Activated T-cell treated with anti-CD3 and anti-CD28 coated beads, Interleukin-2, amount 50 U/mL, for 72 hours (primary cell): ENCODE data around the gene DTD2. TPM values are rescaled to one million over a fixed set of nuclear protein-coding genes. Genes with fewer than 3 reads are reported as not detected.
A peak's percentile ranks its signal among the peaks of the same experiment; 100 is the strongest.
"Not testable (repeated sequence)": the region's sequence is repeated elsewhere in the genome, so short reads cannot be mapped to it uniquely, and the experiment has no call there.

Experiments
- ATAC-seq, 2 donors: fragments of 150-1000 bp; cut with Tn5 transposase; replicated peaks in 1 of 2; 2 replicates each; pipeline ENCODE4 v1.10.0; 2021; ENCODE audit warnings: moderate library complexity in 2 of 2, mild to moderate bottlenecking in 1 of 2
- DNase-seq, 2 donors: peaks; one replicate each; pipeline ENCODE4 v3.0.0; 2021 to 2022; ENCODE audit warnings: mixed read lengths in 1 of 2
- H3K27ac Mint-ChIP-seq: one replicate; pipeline ENCODE4 v1.8.0; 2022; ENCODE audit warnings: mild to moderate bottlenecking, moderate library complexity, mixed read lengths
- H3K27me3 Mint-ChIP-seq: one replicate; pipeline ENCODE4 v1.8.0; 2022; ENCODE audit warnings: low read depth, mixed read lengths
- H3K36me3 Mint-ChIP-seq, 2 donors: one replicate each; pipeline ENCODE4 v1.8.0; 2022; ENCODE audit warnings: mixed read lengths in 2 of 2, mild to moderate bottlenecking in 1 of 2; ENCODE audit not compliant: insufficient read depth in 2 of 2
- H3K4me1 Mint-ChIP-seq: one replicate; pipeline ENCODE4 v1.8.0; 2022; ENCODE audit warnings: low read depth, mixed read lengths
- H3K4me3 Mint-ChIP-seq, 2 donors: one replicate each; pipeline ENCODE4 v1.8.0; 2022; ENCODE audit warnings: mild to moderate bottlenecking in 2 of 2, mixed read lengths in 2 of 2, moderate library complexity in 2 of 2
- H3K9me3 Mint-ChIP-seq, 2 donors: one replicate each; pipeline ENCODE4 v1.8.0; 2022; ENCODE audit warnings: mixed read lengths in 2 of 2
- total RNA-seq, 2 donors: library from RNA; stranded (reverse); gene quantifications; one replicate each; pipeline ENCODE4 v1.2.3, GENCODE V29; 2022

Gene DTD2
- total RNA-seq, 2 donors from 2014 or later = 13.5 to 20.7 TPM

- Mint-ChIP-seq H3K36me3 (no peaks in the 10 kb centered on the region), H3K4me1 (no peaks in the 10 kb centered on the region), H3K27me3 (no peaks in the 10 kb centered on the region), H3K27ac (no peak overlapping the region), H3K9me3 (no peaks in the 10 kb centered on the region), H3K4me3 (no peak overlapping the region)
- ATAC-seq (no peak), DNase-seq (no peak)
These were observed 7.8 kb upstream of the DTD2 start for GRCh38 chr14:31465111-31465510.

GRCh38 chr14:31462450-31462849 lies 5.1 kb upstream of the DTD2 start:
- not testable (repeated sequence) for ATAC-seq, H3K36me3 Mint-ChIP-seq, DNase-seq, H3K9me3 Mint-ChIP-seq, H3K27ac Mint-ChIP-seq, H3K4me3 Mint-ChIP-seq, H3K27me3 Mint-ChIP-seq
- peaks cover 12% of the 10 kb centered on the region for H3K4me1 Mint-ChIP-seq

GRCh38 chr14:31461545-31461944 lies 4.2 kb upstream of the DTD2 start:
- H3K9me3 Mint-ChIP-seq = no peaks in the 10 kb centered on the region
- DNase-seq (no peak), ATAC-seq (no peak)
- H3K27me3 Mint-ChIP-seq = no peaks in the 10 kb centered on the region
- H3K36me3 Mint-ChIP-seq = no peaks in the 10 kb centered on the region
- H3K4me3 Mint-ChIP-seq = no peak overlapping the region
- peaks cover 13% of the 10 kb centered on the region for H3K4me1 Mint-ChIP-seq
- no peak overlapping the region for H3K27ac Mint-ChIP-seq

DNA sequence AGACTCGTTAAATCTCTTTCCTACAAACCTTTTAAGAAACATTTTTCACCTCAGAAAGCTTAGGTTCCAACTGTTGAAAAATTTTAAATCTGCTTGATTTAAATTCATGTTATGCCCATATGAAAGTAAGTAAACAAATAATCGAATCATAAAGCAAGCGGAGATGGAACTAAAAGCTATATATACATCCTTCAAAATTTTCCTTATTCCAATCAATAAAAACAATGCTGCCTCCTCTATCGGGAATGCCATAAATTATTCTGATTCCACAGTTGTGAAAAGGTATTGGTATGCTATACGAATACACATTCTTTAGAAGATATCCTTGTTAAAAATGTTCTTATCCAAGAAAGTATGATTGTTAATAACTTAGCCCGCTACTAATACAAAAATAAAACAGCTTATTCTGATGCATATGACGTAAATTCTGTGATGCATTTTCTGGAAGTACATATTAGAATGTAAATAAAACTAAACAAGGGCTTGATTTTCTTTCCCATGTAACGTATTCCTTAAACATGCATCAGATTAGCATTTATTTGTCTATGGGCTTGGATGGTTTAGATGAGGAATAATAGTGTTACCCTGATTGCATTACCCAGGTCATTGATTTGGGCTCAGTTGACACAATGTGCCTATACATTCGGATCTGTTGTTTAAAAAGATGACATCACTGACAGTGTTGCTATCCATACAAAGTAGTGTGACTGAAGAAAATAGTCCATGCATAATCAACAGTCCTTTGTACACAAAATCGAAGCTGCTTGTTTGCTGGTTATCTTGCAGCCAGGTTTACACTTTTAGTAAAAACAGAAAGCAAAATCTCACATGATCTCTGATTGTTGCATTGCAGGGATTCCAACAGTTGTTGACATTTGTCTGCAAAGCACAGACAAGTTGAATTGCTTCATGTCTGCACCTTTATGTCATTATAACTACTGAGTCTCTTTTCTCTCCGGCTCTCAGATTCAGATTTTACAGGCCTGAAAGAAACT lies 656 bp upstream of the DTD2 start:
- ATAC-seq (no peak), DNase-seq (no peak)
- peaks cover 29% of the 10 kb centered on the region for H3K4me1 Mint-ChIP-seq
- H3K27me3 Mint-ChIP-seq = no peaks in the 10 kb centered on the region
- H3K4me3 Mint-ChIP-seq = peak overlapping the region; percentile 97 to 98
- H3K36me3 Mint-ChIP-seq = peaks cover 0 to 1% of the 10 kb centered on the region in 2 donors
- no peaks in the 10 kb centered on the region for H3K9me3 Mint-ChIP-seq
- H3K27ac Mint-ChIP-seq = peak overlapping the region; percentile 96

DNA sequence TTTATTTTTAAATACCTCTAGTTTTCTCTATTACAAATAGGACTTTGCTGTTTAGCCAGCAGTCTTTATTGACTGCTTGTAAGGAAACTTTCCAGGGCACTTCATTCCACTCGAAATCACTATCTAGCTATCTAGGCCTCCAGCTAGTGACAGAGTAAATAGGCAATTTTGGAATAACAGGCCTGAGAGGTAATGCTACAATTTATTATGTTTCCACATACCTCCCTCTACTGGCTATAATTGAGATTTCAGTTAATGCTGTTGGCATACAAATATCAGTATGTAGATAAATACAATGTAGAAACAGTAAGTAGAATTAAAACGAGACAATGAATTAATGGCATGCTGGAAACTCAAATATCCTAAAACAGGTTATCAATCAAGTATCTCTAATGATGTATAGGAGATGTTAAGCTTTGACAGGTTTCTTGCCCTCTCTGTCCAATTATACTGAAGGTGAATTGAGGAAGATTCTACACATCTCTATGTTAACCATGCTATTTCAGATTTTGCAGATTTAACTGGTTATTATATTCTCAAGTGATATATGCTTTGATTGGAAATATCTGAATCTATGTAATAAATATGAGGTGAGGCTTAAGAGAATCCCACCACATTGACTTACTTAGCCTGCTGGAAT lies 7.2 kb downstream of the DTD2 start:
- DNase-seq (no peak), ATAC-seq (no peak)
- H3K27ac Mint-ChIP-seq = no peak overlapping the region
- no peak overlapping the region for H3K4me3 Mint-ChIP-seq
- no peaks in the 10 kb centered on the region for H3K27me3 Mint-ChIP-seq
- peaks cover 0 to 12% of the 10 kb centered on the region in 2 donors for H3K36me3 Mint-ChIP-seq
- H3K9me3 Mint-ChIP-seq = no peaks in the 10 kb centered on the region
- peaks cover 4% of the 10 kb centered on the region for H3K4me1 Mint-ChIP-seq

DNA sequence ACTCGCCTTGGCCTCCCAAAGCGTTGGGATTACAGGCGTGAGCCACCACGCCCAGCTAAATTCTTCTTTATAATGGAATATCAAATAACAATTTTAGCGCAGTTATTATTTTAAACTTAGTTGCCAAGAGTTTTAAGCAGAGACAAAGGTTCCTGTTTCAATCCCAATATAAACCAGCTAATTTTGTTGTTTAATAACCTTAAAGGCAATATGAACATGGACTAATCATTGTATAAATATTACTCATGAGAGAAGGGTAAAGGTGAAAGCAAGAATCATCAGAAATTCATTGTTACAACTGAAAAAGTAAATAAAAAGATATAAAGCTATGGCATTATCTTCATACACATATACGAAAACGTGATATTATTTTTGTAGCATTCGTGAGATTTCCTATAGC lies 8.2 kb downstream of the DTD2 start:
- H3K4me1 Mint-ChIP-seq = no peaks in the 10 kb centered on the region
- no peak overlapping the region for H3K4me3 Mint-ChIP-seq
- H3K27ac Mint-ChIP-seq = no peak overlapping the region
- no peaks in the 10 kb centered on the region for H3K27me3 Mint-ChIP-seq
- ATAC-seq (no peak), DNase-seq (no peak)
- H3K36me3 Mint-ChIP-seq = peaks cover 0 to 13% of the 10 kb centered on the region in 2 donors
- no peaks in the 10 kb centered on the region for H3K9me3 Mint-ChIP-seq

- Mint-ChIP-seq H3K27ac (no peak overlapping the region), H3K4me3 (no peak overlapping the region), H3K4me1 (no peaks in the 10 kb centered on the region), H3K9me3 (no peaks in the 10 kb centered on the region), H3K27me3 (no peaks in the 10 kb centered on the region), H3K36me3 (peaks cover 0 to 9% of the 10 kb centered on the region in 2 donors)
- DNase-seq (no peak), ATAC-seq (no peak)
These were observed 11.6 kb downstream of the DTD2 start for GRCh38 chr14:31445703-31446102.

DNA sequence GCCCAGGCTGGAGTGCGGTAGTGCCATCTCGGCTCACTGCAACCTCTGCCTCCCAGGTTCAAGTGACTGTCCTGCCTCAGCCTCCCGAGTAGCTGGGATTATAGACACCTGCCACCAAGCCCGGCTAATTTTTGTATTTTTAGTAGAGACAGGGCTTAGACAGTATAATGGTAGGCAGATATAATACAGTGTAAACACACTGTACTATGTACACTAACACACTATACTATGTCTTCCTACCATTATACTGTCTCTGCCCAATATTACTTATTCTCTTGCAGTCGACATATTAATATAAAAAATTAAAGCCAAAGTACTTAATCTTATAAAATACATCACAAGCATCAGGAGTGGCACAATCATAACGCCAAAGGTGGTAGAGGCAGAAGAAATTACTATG lies 15.0 kb downstream of the DTD2 start:
- ATAC-seq (no peak), DNase-seq (no peak)
- Mint-ChIP-seq H3K36me3 (peaks cover 0 to 3% of the 10 kb centered on the region in 2 donors), H3K9me3 (no peaks in the 10 kb centered on the region), H3K4me1 (no peaks in the 10 kb centered on the region), H3K27me3 (no peaks in the 10 kb centered on the region), H3K4me3 (no peak overlapping the region), H3K27ac (peak overlapping the region; percentile 68)

GRCh38 chr14:31441273-31442111 lies 15.8 kb downstream of the DTD2 start:
- no peaks in the 10 kb centered on the region for H3K27me3 Mint-ChIP-seq
- no peak overlapping the region for H3K27ac Mint-ChIP-seq
- ATAC-seq = no peak

GRCh38 chr14:31440280-31440679 lies 17.0 kb downstream of the DTD2 start:
- Mint-ChIP-seq H3K27ac (no peak overlapping the region), H3K4me3 (no peak overlapping the region), H3K27me3 (no peaks in the 10 kb centered on the region), H3K4me1 (no peaks in the 10 kb centered on the region), H3K9me3 (no peaks in the 10 kb centered on the region), H3K36me3 (peaks cover 1 to 3% of the 10 kb centered on the region in 2 donors)
- ATAC-seq = no peak
- DNase-seq = no peak

More at GRCh38 chr14:31441273-31442111, 15.8 kb downstream of the DTD2 start:
- Mint-ChIP-seq H3K36me3 (peaks cover under 1 to 3% of the 10 kb centered on the region in 2 donors), H3K4me1 (no peaks in the 10 kb centered on the region), H3K4me3 (no peak overlapping the region), H3K9me3 (no peaks in the 10 kb centered on the region)
- no peak for DNase-seq

DNA sequence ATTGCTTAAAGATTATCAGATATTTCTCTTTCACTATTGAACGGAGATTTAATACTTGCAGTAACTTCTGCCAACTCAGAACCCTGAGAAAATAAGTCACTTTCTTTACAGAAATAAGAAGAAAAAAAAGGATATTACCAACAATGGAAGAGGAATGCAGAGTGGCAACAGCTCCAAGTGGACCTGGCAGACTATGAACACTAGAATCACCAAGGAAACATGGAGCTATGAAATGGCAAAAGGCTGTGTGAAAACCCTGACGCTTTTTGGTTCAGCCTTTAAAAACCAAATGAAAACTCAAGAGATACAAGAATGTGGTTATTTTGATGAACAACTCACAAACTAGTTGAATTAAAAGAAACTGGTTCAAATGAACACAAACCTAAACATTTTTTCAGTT lies 17.7 kb downstream of the DTD2 start:
- Mint-ChIP-seq H3K27ac (no peak overlapping the region), H3K9me3 (no peaks in the 10 kb centered on the region), H3K4me1 (no peaks in the 10 kb centered on the region), H3K36me3 (peaks cover 1 to 3% of the 10 kb centered on the region in 2 donors), H3K27me3 (no peaks in the 10 kb centered on the region), H3K4me3 (no peak overlapping the region)
- ATAC-seq = no peak
- no peak for DNase-seq

GRCh38 chr14:31437045-31437691 lies 20.1 kb downstream of the DTD2 start:
- not testable (repeated sequence) for H3K4me3 Mint-ChIP-seq, DNase-seq, H3K27me3 Mint-ChIP-seq, H3K4me1 Mint-ChIP-seq, H3K27ac Mint-ChIP-seq, H3K36me3 Mint-ChIP-seq, ATAC-seq, H3K9me3 Mint-ChIP-seq
